ENCODE data around the gene RB1. TPM values are rescaled to one million over a fixed set of nuclear protein-coding genes. Genes with fewer than 3 reads are reported as not detected.

The RB1 gene
- total RNA-seq, 1 experiment from 2014 or later, result 18.8 TPM

DNA sequence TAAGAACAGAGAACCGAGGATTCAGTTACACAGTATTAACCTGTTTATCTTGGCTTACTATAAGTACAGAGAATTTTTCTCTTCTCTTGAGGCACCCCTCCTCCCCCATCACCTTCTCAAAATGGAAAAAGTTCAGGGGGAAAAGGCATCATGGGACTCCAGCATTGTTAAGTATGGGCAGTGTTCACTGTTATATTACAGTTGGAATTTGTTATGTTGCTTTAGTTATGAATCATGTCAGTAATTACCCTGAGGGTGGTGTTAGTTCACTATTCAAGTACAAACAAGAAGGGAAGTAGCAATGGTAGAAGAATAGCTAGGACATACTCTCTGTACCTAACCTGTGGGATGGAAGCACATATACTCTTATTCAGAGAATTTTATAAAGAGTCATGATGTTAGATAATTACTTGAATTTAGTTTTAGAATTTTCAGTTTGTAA, 97.3 kb downstream of the RB1 start (continued):
- TF ChIP-seq, protein P1, sequence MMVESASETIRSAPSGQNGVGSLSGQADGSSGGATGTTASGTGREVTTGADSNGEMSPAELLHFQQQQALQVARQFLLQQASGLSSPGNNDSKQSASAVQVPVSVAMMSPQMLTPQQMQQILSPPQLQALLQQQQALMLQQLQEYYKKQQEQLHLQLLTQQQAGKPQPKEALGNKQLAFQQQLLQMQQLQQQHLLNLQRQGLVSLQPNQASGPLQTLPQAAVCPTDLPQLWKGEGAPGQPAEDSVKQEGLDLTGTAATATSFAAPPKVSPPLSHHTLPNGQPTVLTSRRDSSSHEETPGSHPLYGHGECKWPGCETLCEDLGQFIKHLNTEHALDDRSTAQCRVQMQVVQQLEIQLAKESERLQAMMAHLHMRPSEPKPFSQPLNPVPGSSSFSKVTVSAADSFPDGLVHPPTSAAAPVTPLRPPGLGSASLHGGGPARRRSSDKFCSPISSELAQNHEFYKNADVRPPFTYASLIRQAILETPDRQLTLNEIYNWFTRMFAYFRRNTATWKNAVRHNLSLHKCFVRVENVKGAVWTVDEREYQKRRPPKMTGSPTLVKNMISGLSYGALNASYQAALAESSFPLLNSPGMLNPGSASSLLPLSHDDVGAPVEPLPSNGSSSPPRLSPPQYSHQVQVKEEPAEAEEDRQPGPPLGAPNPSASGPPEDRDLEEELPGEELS (CRISPR knock-in tag; IDR thresholded peaks at IDR 0.05), result no peak
- TF ChIP-seq, protein P2, sequence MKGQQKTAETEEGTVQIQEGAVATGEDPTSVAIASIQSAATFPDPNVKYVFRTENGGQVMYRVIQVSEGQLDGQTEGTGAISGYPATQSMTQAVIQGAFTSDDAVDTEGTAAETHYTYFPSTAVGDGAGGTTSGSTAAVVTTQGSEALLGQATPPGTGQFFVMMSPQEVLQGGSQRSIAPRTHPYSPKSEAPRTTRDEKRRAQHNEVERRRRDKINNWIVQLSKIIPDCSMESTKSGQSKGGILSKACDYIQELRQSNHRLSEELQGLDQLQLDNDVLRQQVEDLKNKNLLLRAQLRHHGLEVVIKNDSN (CRISPR knock-in tag; IDR thresholded peaks at IDR 0.05), result no peak
- TF ChIP-seq, protein P3, sequence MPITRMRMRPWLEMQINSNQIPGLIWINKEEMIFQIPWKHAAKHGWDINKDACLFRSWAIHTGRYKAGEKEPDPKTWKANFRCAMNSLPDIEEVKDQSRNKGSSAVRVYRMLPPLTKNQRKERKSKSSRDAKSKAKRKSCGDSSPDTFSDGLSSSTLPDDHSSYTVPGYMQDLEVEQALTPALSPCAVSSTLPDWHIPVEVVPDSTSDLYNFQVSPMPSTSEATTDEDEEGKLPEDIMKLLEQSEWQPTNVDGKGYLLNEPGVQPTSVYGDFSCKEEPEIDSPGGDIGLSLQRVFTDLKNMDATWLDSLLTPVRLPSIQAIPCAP (CRISPR knock-in tag; IDR thresholded peaks at IDR 0.05), result no peak

DNA sequence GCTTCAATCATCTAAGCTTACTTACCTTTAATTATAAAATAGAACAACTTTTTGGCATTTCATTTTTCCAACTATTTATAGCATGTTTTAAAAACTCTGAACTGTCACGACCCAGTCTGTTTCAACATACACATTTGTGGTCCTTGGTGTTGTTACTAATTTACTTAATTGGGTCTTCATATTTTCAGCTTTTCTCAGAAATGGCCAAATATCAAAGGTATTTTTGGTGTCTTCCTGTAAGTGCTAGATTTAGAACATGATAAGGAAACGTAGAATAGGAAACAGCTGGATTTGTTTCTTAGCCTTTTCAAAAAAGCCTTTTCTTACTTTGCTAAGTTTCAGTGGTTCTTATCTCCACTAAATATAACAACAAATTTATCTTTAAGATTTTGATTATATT, 97.9 kb downstream of the RB1 start:
- no peak for TF ChIP-seq CREM (CRISPR knock-in tag; IDR thresholded peaks at IDR 0.05)
- TF ChIP-seq, protein P2 (CRISPR knock-in tag; IDR thresholded peaks at IDR 0.05), result no peak
- TF ChIP-seq KAT7 (CRISPR knock-in tag; IDR thresholded peaks at IDR 0.05; ENCODE audit: borderline replicate concordance), result no peak
- TF ChIP-seq, protein P4, sequence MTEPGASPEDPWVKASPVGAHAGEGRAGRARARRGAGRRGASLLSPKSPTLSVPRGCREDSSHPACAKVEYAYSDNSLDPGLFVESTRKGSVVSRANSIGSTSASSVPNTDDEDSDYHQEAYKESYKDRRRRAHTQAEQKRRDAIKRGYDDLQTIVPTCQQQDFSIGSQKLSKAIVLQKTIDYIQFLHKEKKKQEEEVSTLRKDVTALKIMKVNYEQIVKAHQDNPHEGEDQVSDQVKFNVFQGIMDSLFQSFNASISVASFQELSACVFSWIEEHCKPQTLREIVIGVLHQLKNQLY (CRISPR knock-in tag; IDR thresholded peaks at IDR 0.05), result no peak
- POLR2A ChIA-PET, result no interaction called here
- no peak overlapping the region for H3K27ac Mint-ChIP-seq

DNA sequence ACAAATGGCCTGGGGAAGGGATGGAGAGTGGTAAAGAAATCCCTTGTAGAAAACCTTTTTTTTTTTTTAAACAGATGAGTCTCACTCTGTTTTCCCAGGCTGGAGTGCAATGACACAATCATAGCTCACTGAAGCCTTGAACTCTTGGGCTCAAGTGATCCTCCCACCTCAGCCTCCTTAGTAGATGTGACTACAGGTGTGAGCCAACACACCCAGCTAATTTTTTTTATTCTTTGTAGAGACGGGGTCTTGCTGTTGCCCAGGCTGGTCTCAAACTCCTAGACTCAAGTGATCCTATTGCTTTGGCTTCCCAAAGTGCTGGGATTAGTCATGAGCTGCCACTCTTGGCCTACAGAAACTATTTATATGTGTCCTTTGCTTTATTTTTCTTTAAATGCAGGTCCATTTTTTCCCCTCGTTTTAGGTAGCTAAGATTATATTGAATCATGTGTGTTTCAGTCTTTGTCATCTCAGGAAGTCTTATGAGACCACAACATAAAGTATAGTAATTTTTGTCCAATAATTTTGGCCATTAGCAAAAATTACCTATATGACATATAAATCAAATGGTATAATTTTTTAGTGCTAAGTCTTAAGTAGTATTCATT, 98.9 kb downstream of the RB1 start:
- DNase-seq (ENCODE audit: low spot score), result no peak
- Mint-ChIP-seq H3K36me3 (no peaks in the 10 kb centered on the region), H3K9me3 (no peaks in the 10 kb centered on the region), H3K4me3 (no peak overlapping the region), H3K4me1 (peaks cover 3% of the 10 kb centered on the region; the same call in 1 of the 2 replicates), H3K27me3 (ENCODE audit: low read depth) (no peaks in the 10 kb centered on the region), H3K27ac (no peak overlapping the region)
- ChIA-PET CTCF (interaction anchor here (1.3 kb wide), 1 partner anchor 178 kb away, joined by 3 read pairs; no protein-coding TSS in a partner anchor), POLR2A (no interaction called here)
- TF ChIP-seq, protein P5, sequence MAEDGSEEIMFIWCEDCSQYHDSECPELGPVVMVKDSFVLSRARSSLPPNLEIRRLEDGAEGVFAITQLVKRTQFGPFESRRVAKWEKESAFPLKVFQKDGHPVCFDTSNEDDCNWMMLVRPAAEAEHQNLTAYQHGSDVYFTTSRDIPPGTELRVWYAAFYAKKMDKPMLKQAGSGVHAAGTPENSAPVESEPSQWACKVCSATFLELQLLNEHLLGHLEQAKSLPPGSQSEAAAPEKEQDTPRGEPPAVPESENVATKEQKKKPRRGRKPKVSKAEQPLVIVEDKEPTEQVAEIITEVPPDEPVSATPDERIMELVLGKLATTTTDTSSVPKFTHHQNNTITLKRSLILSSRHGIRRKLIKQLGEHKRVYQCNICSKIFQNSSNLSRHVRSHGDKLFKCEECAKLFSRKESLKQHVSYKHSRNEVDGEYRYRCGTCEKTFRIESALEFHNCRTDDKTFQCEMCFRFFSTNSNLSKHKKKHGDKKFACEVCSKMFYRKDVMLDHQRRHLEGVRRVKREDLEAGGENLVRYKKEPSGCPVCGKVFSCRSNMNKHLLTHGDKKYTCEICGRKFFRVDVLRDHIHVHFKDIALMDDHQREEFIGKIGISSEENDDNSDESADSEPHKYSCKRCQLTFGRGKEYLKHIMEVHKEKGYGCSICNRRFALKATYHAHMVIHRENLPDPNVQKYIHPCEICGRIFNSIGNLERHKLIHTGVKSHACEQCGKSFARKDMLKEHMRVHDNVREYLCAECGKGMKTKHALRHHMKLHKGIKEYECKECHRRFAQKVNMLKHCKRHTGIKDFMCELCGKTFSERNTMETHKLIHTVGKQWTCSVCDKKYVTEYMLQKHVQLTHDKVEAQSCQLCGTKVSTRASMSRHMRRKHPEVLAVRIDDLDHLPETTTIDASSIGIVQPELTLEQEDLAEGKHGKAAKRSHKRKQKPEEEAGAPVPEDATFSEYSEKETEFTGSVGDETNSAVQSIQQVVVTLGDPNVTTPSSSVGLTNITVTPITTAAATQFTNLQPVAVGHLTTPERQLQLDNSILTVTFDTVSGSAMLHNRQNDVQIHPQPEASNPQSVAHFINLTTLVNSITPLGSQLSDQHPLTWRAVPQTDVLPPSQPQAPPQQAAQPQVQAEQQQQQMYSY (CRISPR knock-in tag; IDR thresholded peaks at IDR 0.05), result no peak
- TF ChIP-seq RELA (CRISPR knock-in tag; IDR thresholded peaks at IDR 0.05; ENCODE audit: borderline replicate concordance) (no peak), ZNF263 (CRISPR knock-in tag; IDR thresholded peaks at IDR 0.05; ENCODE audit: low read depth) (no peak), TEAD4 (CRISPR knock-in tag; IDR thresholded peaks at IDR 0.05) (no peak), GRHL2 (CRISPR knock-in tag; IDR thresholded peaks at IDR 0.05; ENCODE audit: insufficient replicate concordance, severe bottlenecking) (no peak), IRF2 (CRISPR knock-in tag; IDR thresholded peaks at IDR 0.05; ENCODE audit: borderline replicate concordance, low read depth) (no peak), FOXK1 (CRISPR knock-in tag; IDR thresholded peaks at IDR 0.05) (no peak), SOX15 (CRISPR knock-in tag; IDR thresholded peaks at IDR 0.05) (no peak), TP53 (CRISPR knock-in tag; IDR thresholded peaks at IDR 0.05) (no peak), ZNF219 (CRISPR knock-in tag; IDR thresholded peaks at IDR 0.05; ENCODE audit: borderline replicate concordance) (no peak)
- TF ChIP-seq, protein P6, sequence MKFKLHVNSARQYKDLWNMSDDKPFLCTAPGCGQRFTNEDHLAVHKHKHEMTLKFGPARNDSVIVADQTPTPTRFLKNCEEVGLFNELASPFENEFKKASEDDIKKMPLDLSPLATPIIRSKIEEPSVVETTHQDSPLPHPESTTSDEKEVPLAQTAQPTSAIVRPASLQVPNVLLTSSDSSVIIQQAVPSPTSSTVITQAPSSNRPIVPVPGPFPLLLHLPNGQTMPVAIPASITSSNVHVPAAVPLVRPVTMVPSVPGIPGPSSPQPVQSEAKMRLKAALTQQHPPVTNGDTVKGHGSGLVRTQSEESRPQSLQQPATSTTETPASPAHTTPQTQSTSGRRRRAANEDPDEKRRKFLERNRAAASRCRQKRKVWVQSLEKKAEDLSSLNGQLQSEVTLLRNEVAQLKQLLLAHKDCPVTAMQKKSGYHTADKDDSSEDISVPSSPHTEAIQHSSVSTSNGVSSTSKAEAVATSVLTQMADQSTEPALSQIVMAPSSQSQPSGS (CRISPR knock-in tag; IDR thresholded peaks at IDR 0.05; ENCODE audit: borderline replicate concordance, low read depth), result no peak
- TF ChIP-seq, protein P2 (CRISPR knock-in tag; IDR thresholded peaks at IDR 0.05), result no peak
- no peak for ATAC-seq

More for the DNA sequence above, 97.9 kb downstream of the RB1 start:
- Mint-ChIP-seq H3K4me3 (no peak overlapping the region), H3K9me3 (peaks cover 6% of the 10 kb centered on the region), H3K36me3 (peaks cover 4% of the 10 kb centered on the region), H3K4me1 (peaks cover 3% of the 10 kb centered on the region; the same call in 1 of the 2 replicates), H3K27me3 (ENCODE audit: low read depth) (no peaks in the 10 kb centered on the region)
- ATAC-seq (no peak), DNase-seq (ENCODE audit: low spot score) (no peak)
- CTCF ChIA-PET, result no interaction called here
